ENCODE data around the gene MTR.

DNA sequence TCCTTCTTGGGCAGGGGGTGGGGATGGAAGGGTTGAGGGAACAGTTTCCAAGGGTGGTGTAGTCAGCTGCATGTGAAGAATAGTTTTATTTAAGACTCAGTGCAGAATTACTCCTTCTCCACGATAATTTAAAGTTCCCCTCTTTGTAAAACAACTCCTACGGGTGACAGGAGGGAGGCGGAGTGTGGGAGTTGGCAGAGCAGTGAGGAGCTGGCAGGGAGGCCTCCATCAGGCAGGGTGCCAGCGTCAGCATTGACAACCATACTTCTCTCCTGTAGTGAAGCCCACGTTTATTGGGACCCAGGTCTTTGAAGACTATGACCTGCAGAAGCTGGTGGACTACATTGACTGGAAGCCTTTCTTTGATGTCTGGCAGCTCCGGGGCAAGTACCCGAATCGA, 93.8 kb downstream of the MTR start:
- TF ChIP-seq, protein P1, sequence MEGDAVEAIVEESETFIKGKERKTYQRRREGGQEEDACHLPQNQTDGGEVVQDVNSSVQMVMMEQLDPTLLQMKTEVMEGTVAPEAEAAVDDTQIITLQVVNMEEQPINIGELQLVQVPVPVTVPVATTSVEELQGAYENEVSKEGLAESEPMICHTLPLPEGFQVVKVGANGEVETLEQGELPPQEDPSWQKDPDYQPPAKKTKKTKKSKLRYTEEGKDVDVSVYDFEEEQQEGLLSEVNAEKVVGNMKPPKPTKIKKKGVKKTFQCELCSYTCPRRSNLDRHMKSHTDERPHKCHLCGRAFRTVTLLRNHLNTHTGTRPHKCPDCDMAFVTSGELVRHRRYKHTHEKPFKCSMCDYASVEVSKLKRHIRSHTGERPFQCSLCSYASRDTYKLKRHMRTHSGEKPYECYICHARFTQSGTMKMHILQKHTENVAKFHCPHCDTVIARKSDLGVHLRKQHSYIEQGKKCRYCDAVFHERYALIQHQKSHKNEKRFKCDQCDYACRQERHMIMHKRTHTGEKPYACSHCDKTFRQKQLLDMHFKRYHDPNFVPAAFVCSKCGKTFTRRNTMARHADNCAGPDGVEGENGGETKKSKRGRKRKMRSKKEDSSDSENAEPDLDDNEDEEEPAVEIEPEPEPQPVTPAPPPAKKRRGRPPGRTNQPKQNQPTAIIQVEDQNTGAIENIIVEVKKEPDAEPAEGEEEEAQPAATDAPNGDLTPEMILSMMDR (IDR thresholded peaks at IDR 0.05; ENCODE audit: insufficient read depth, low read depth, low read length) = no peak
- no peak for TF ChIP-seq EZH2 (IDR thresholded peaks at IDR 0.05; ENCODE audit: insufficient read depth, low read length)
